UCSD-AML1 (cell line): ENCODE measurements around the gene HS1BP3.

ENCODE experiments used
- DNase-seq: peaks from one replicate; lab custom pipeline; 2025; ENCODE audit not compliant: unreplicated experiment; lab: John Stamatoyannopoulos, UW

Gene HS1BP3

DNA sequence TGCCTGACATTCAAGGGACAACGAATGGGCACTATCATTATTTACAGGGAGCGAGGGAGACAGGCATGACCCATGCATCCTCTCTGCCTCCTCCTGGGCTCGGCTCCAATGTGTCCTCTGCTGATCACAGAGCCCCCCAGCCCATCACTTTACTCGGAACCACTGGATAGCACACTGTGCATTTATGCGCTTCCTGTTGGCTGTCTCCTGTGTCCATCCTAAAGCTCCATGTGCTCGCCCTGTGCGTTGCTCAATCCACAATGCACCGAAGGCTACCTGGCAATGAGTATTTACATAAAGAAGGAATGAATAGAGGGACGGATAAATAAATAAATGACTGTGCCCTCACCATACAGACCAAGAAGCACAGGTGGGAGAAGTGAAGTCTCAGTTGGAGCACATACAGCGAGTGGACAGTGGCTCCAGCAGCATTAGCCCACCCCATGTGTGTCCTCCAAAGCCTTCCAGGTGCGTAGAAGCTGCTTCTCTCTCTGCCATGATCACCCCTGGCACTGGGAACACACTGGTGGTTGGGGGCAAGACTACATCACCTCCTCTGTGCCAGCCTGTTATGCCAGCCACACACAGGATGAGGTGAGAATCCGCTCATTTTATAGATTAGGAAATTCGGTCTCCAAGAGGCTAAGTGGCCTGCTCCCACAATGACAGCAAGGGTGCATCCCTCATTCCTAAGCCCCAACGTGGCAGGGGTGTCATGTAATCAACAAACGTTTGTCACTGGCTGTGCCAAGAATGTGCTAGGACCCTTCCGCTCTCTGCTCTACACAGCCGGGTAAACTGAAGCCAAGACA is 13.7 kb upstream of the HS1BP3 start:
- DNase-seq = no peak

DNA sequence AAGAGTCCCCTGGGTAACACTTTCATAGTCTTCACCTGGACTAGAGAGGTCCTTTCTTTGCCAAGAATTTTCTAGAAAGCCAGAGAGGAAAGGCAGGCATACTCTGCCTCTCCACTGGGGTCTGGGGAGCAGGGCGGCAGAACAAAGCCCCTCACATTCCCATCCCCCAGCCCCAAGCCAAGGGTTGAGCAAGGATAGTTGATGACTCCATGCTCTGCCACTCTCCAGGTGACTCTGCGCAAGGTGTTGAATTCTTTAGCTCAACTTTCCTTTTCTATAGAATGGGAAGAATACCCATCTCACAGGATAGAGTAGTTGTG is 13.1 kb upstream of the HS1BP3 start:
- no peak for DNase-seq

DNA sequence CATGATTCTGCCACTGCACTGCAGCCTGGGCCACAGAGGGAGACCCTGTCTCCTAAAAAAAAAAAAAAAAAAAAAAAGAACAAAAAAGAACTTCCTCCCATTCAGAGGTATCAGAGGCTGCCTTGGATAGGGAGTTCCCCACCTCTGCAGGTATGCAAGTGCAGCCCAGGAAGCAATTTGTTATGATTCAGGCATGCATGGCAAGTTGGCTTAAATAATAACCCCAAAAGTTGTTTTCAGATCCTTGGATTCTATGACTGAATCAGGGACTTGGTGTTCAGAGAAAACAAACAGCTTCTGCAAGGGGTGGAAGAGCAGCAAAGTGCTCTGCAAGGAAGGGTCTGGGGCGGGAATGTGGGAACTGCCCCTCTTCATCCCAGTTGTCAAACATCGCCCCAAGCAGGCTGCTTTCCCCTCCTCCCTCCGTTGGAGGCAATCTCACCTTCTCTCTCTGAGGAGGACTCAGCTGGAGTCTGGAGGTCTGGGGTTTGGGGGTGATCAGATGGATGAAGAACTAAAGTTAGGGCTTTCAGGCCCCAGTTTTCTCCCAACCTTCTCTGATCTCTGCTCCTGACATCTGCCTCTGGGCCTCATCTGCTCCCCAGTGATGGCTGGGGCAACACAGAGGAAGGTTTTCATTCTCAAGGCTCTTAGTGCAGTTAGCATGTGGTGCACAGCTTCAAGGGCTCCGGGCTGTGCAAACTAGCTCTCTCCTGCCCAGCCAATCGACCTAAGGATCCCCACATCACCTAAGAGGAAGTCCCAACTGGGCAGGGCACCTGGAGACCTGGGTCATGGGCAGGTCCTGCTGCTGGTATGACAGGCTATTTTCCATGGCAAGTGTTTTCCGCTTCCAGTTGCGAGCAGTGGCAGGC is 12.5 kb upstream of the HS1BP3 start:
- DNase-seq = no peak

DNA sequence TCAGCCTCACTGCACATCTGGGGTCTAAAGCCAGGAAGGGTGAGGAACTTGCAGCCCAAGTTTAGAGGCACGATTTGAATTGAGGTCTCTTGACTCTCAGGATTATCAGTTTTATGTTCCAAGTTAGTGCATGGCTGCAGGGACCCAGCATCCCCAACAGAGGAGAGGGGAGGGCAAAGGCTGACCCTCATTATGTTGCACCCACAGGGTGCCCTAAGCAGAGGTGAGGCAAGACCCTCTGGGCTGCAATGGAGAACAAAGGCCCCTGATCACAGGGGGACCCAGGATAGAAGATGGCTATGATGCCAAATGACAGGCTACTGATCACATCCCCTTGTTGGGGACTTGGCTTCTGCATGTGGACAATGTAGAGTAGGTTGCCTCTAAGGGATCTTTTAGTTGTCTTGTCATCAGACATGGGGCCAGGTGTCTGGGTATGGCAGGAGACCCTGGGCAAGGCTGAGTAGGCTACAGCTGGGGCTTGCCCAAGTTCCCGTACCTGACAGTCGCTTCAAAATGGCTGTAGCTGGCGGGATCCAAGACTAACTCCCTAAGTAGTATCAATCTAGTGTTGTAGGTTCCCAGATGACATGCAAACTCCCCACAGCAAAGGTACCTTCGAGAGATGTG is 11.5 kb upstream of the HS1BP3 start:
- DNase-seq = no peak

DNA sequence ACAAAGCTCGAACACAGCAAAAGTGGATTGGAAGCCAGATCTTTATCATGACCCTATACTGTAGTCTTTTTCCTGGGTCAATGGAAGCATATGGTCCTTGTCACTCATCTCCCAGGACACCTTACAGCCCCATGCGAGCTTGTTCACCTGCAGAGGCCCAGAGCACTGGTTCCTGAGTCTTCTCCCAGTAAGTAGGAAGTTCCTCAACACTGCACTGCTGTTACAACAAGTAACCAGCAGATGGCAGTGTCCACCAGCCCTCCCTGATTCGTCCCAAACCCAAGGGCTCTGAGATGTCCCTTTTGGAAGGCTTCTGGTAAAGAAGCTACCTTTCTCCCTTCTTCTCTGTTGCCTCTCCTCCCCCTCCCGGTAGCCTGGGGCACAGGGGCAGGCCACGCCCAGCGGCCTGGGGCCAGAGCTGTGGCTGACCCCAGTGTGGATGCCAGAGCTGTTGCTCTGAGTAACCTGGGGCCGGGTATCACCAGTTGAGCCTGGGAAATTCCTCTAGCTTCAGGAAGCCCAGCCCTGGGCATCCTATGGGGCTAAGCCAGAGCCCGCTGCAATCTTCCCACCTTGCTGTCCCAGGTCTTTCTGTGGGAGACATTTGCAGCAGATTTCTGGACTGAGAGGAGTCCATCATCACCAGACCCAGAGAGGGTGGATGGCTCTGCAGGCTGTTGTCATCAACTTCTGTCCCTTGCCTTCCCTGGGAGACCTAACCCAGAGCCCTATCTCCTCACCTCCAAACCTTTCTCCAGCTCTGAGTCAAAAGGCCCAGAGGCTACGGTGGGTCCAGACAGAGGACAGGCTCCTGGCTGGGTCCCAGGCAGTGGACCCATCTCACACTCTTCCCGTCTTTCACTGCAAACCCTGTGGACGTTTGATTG is 10.8 kb upstream of the HS1BP3 start:
- DNase-seq = peak; percentile 57

DNA sequence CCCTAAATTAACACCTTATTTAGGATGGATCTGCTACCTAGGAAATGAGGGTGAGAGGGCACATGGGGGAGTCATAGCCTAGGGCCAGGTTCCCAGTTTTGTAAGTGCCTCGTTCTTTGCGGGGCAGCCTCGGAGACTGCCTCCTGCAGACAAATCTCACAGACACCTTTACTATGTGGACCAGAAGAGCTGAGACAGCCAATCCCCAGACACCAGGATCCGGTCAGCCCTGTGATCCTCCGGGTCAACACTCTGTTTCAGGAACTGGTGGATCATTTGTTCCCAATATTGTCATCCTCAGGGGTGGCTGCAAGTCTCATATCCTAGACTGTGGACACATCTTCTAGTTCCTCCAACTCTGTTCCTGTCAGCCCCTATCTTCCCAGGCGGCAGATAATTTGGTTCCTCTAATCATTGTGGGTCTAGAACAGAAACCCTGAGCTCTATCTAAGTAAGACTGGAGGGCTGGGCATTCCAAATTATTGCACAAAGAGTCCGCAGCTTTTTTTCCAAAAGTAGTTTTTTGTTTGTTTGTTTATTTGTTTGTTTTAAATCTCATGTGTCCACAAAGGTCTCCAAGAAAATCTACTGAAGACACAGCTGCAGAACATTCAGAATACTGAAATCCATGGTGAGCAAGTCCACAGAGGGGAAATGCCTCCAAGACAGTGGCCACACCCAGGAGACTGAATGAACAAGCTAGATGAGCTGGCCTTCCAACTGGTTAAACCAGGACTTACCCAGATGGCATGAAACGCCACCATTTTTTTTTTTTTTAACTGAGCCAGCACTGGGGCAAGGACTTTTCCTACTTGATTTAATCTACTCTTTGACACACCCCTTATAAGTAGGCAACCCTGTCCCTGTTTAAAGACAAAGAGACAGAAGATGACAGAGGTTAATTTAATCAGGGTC is 9.9 kb upstream of the HS1BP3 start:
- DNase-seq = no peak

DNA sequence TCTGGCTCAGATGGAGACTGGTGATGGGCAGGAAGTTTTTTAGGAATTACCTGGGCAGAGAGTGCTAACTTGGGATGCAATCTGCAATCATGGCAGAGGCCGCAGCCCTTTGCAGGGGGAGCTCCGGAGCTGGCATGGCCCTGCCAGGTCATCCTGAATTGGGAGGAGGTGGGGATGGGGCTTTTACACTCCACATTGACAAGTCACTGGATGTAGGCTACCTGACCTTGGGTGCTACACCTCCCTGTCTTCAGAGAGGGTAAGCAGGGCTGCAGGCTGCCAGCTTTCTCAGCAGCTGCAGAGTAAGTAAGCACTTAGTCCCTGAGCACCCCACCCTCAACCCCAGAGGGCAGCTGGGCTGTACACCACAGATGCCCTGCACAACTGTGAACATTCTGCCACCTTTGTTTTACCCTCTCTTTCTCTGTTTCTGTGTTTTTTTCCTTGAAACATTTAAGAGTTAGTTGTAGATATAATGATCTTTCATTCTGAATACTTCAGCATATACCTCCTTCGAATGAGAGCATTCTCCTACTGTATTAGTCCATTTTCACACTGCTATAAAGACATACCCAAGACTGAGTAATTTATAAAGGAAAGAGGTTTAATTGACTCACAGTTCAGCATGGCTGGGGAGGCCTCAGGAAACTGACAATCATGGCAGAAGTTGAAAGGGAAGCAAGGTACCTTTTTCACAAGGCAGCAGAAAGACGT is 6.8 kb upstream of the HS1BP3 start:
- DNase-seq = no peak

DNA sequence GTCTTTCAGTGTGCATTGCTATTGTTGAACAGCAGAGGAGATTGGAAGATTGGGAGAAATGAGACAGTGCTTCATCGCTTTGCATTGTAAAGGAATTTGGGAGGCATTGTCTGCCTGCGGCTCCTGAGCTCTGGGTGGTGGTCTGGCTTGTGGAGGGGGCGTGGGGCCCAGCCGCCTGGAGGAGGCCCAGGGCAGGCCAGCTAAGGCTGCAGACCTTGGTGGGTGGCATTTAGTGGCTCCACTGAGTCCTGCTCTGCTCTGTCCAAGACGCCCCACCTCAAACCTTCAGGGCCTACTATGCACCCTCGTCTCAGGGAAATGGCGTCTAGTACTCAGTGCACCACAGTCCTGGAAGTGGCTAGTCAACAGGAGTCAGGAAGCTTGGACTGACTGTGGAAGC is 5.7 kb upstream of the HS1BP3 start:
- no peak for DNase-seq

DNA sequence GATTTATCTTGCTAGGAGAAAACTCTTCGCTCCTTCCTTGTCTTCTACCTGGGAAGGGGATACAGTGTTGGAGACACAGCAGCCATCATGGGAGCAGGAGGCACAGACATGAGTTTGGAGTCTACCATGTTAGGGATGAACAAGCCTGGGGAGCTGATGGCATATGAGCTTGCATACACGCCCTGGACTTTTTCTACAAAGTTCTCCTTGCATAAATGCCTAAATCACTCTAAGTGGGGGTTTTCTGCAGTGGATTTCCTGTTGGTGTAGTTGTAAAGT is 3.6 kb upstream of the HS1BP3 start:
- DNase-seq = no peak

DNA sequence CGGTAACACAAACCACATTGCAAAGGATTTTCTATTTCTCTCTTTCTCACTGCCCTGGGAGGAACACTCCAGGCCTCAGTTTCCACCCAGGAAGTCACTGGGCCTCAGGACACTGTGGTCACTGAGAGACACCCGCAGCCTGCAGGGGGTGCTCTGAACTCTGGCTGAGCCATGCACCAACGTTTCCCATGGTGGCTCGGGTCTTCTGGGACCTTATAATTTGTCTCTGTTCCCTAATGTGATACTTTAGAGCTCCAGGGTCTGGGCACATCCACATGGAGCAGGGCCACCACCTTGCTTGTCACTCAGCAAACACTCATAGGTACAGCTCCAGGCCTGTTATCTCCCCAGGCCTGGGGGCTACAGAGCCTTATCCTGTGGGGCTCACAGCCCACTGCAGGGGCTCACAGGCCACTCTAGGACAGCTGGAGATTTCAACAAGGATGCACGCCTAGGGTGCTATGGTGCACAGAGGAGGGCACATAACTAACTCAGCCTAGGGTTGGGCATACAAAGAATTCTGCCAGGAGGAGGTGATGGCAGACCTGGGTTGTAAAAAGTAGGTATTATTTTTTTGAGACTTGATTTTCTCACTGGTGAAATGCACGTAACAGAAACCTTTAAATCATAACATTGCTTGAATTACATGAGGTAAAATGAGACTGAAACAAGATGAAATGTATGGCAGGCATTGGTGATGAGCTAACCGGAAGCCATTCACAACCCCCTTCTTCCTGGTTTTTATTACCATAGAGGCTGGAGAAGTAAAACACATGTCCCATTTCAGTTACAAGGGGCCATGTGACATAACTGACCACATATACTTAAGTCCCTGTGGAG is 3.0 kb upstream of the HS1BP3 start:
- DNase-seq = no peak

DNA sequence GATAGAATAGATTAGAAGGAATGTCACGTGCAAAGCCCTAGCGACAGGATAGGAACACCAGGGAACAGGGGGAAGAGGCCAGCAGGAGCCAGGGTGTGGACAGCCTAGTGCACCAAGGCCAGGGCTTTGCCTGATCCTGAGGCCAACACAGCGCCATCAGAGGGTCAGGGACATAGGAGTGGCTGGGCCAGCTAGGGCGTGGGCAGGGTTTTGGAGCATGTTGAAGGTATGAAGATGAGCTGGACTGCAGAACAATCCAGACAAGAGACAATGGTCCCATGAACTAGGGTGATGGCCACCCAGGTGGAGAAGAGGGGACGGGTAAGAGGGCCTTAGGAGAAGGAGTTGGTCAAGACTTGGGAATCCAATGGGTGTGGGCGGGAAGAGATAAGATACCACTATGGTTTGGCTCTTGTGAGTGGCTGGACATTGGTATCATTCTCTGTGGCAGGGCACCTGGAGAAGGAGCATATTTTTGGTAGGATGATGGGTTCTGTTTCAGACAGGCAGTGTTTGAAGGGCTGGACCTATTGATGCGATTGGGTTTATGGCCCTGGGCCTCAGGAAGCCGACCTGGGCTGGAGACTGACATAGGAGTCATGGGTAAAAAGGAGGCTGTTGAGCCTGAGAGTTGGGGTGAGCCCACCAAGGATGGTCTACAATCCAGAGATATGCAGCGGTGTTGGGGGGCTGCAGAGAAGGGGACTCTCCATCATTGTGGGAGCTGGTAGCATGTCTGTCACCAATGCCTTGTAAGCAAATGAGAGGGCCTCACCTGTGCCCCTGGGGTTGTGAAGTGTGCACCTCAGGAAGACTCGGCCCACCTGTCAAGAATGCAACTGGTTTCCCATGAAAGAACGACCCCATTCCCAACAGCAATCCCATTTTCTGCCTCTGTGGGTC is 2.0 kb upstream of the HS1BP3 start:
- DNase-seq = no peak

DNA sequence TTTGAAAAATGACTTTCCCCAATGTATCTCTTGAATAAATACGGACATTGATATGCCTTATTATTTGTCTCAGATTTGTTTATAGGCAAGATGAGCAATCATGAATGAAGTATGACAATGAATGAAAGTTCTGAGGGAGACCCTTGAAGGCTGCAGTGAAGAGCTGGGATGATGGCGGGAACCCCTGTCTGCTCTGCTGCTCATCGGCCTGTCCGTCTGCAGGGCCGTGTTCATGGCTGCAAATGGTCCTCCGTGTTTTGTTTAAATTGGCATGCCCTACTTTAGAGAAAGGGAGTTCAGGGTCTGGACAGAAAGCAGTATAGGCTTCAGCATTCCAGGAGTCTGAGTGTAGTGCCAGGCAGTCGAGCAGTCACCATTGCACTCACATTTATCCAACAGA is 1.2 kb upstream of the HS1BP3 start:
- no peak for DNase-seq

DNA sequence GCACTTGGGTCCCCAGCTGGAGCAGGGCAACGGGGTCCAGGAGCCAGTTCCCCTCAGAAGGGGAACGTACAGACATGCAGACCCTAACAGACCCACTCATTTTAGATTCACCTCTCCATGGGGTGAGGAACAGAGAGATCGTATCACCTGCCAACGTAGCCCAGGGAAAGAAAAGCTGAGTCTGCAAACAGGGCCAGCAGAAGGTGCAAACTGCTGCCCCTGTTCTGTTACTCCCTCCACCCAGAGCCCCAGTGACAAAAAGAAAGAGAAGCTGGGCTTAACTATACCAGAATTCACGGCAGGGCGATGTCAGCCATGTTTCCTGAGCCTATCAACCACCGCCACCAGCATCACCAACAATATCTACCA is 817 bp upstream of the HS1BP3 start:
- no peak for DNase-seq

DNA sequence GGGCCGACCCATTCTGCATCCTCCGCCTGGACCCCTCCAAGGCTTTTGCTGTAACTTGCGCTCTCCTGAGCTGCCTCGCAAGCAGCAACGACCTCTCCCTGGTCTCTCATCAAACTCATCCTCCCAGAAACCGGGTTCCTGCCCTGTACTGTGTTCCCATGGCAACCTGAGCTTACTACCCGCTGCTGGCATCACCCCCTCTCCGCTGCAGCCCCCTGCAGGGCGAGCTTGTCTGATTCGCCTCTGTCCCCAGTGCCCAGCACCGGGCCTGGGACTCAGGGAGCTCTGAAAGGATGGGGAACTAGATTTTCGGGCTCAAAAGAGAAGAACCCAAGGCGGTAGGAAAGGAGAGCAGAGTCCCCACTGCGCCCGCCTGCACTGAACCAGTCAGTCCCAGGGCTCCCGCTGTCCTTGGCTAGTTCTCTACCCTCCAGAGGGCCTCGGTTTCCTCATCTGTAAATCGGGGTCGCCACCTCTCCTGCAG is 463 bp downstream of the HS1BP3 start:
- no peak for DNase-seq

DNA sequence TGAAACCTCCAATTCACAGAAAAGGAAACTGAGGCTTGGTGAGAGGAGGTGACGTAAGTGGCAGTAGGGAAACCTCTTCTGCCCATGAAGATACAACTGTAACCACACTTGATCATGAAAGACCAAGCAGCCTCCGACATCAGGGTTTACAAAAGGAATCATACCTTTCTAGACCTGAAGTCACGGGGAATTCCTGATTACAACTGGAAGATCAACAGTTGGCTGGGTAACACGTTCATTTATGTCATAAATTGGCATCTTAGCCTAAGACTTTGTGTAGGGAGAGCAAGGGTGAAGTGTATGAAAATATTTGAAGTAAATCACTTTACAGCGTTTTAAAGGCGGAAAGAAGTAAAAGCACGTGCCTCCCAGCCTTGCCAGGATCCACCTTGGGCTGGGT is 922 bp downstream of the HS1BP3 start:
- DNase-seq = no peak

DNA sequence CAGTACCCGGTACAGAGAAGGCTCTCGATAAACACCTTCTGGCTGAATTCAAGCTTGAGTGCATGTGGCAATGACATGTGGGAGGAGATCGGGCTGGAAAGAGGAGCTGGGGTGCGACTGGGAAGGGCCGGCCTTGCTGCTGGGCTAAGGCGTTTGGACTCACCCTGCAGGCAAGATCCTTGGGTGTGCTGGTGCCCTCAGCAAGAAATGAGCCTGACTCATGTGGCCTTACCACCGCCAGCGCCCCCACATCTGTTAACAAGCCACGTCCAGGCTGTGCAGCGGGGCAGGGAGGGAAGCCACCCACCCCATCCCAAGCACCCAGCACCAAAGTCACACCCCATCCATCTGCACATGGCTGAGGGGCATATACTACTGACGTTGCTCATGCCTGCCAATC is 1.3 kb downstream of the HS1BP3 start:
- DNase-seq = no peak

DNA sequence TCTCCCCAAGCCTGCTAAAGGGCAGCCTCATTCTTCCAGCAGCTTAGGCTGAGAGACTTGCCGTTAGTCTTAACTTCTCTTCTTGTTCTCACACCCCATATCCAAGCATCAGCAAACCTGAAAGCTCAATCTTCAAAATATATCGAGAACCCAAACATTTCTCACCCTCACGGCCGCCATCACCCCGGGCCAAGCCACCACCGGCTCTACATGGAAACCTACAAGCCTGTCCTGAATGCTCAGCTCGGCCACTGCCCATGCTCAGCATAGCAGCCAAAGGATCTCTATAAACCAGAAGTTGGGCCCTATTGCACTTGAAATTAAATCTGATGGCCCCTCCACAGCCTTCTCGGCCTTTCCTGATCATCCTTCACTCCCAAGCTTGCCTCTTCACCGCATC is 2.1 kb downstream of the HS1BP3 start:
- DNase-seq = no peak

DNA sequence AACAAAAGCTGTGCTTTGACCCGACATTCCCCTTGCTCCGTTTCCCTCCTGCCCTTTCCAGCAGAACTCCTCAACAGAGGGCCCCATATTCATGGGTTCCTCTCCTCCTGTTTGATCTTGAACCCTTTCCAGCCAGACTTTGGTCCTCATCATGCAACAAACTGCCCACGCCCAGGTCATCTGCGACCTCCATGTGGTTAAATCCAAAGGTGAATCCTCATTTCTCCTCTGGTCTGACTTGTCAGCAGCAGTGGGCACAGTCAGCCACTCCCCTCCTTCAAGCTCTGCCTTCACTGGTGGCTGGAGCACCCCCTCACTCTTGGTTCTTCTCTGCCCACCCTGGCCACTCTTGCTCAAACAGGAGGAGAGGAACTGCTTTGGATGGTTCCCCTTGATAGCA is 2.7 kb downstream of the HS1BP3 start:
- DNase-seq = no peak
